Neural progenitor cell (in vitro differentiated cells): ENCODE measurements around the gene PLA1A. TPM values are rescaled to one million over a fixed set of nuclear protein-coding genes. Genes with fewer than 3 reads are reported as not detected.

Experiments used
- DNase-seq: peaks from one replicate; pipeline ENCODE4 v3.0.0-alpha.2; 2016; ENCODE audit warnings: low spot score
- H2AFZ ChIP-seq: fragments of 200-600 bp; sonication (generic); replicated peaks from 2 replicates; pipeline ENCODE4 v1.6.1; 2016; ENCODE audit warnings: antibody characterized with exemption
- H3F3A ChIP-seq: fragments of 200-600 bp; sonication (generic); 2 replicates; pipeline ENCODE4 v1.6.1; 2016; ENCODE audit warnings: antibody characterized with exemption, low read depth
- H3K27ac ChIP-seq: fragments of 200-600 bp; sonication (generic); 2 replicates; pipeline ENCODE4 v1.5.1; 2016; ENCODE audit warnings: mild to moderate bottlenecking
- H3K27me3 ChIP-seq: fragments of 200-600 bp; sonication (generic); 2 replicates; pipeline ENCODE4 v1.6.1; 2016; ENCODE audit warnings: mild to moderate bottlenecking, moderate library complexity
- H3K36me3 ChIP-seq: fragments of 200-600 bp; sonication (generic); 2 replicates; pipeline ENCODE4 v1.5.1; 2016
- H3K4me1 ChIP-seq: fragments of 200-600 bp; sonication (generic); 2 replicates; pipeline ENCODE4 v1.6.1; 2016; ENCODE audit warnings: mixed run types
- H3K4me2 ChIP-seq: fragments of 200-600 bp; sonication (generic); 2 replicates; pipeline ENCODE4 v1.6.1; 2016
- H3K4me3 ChIP-seq: fragments of 200-600 bp; sonication (generic); 2 replicates; pipeline ENCODE4 v1.5.1; 2016
- H3K79me2 ChIP-seq: fragments of 200-600 bp; sonication (generic); 2 replicates; pipeline ENCODE4 v1.6.1; 2016; ENCODE audit warnings: low read depth
- H3K9ac ChIP-seq: fragments of 200-600 bp; sonication (generic); 2 replicates; pipeline ENCODE4 v1.6.1; 2016
- H3K9me3 ChIP-seq: fragments of 200-600 bp; sonication (generic); 2 replicates; pipeline ENCODE4 v1.5.1; 2016; ENCODE audit warnings: low read depth
- H4K20me1 ChIP-seq: fragments of 200-600 bp; sonication (generic); 2 replicates; pipeline ENCODE4 v1.6.1; 2016; ENCODE audit warnings: low read depth
- H3K27ac Mint-ChIP-seq: 3 replicates; pipeline ENCODE4 v1.8.0; 2021; ENCODE audit warnings: mixed read lengths
- H3K27me3 Mint-ChIP-seq: 2 replicates; pipeline ENCODE4 v1.8.0; 2022; ENCODE audit warnings: low read depth, mild to moderate bottlenecking, inconsistent platforms, moderate library complexity, mixed read lengths; ENCODE audit not compliant: insufficient read depth
- H3K36me3 Mint-ChIP-seq: 3 replicates; pipeline ENCODE4 v1.8.0; 2021; ENCODE audit warnings: mixed read lengths
- H3K4me1 Mint-ChIP-seq: 3 replicates; pipeline ENCODE4 v1.8.0; 2021; ENCODE audit warnings: mixed read lengths
- H3K4me3 Mint-ChIP-seq: 3 replicates; pipeline ENCODE4 v1.8.0; 2021; ENCODE audit warnings: mild to moderate bottlenecking, moderate library complexity, mixed read lengths
- H3K9me3 Mint-ChIP-seq: 3 replicates; pipeline ENCODE4 v1.8.0; 2020; ENCODE audit warnings: mixed read lengths
- CTCF ChIP-seq: fragments of 200-600 bp; sonication (generic); IDR thresholded peaks from 2 replicates; pipeline ENCODE4 v1.5.1; 2017; ENCODE audit warnings: antibody characterized with exemption, mild to moderate bottlenecking
- EZH2 ChIP-seq: fragments of 200-600 bp; sonication (generic); IDR thresholded peaks from 2 replicates; pipeline ENCODE4 v1.6.1; 2017; ENCODE audit warnings: antibody characterized with exemption, mild to moderate bottlenecking, moderate library complexity
- EZH2phosphoT487 ChIP-seq: fragments of 200-600 bp; sonication (generic); IDR thresholded peaks from 2 replicates; pipeline ENCODE4 v1.6.1; 2017; ENCODE audit warnings: antibody characterized with exemption
- total RNA-seq: library from RNA; depleted of rRNA; stranded (reverse); fragments of >200 nt; gene quantifications from 2 replicates; pipeline ENCODE4 v1.2.3, GENCODE V29; 2015; ENCODE audit warnings: low replicate concordance

The PLA1A gene
- total RNA-seq, 1 donor from 2014 or later = not detected

GRCh38 chr3:119630128-119630879, 32.6 kb downstream of the PLA1A start:
- H3K9me3 Mint-ChIP-seq = no peaks in the 10 kb centered on the region
- no peak overlapping the region for H3K27ac Mint-ChIP-seq
- H3K4me3 ChIP-seq = no peak overlapping the region
- no peak overlapping the region for H3K9ac ChIP-seq
- no peaks in the 10 kb centered on the region for H3K36me3 ChIP-seq
- H3K4me1 Mint-ChIP-seq = peaks cover 17% of the 10 kb centered on the region
- peaks cover 2% of the 10 kb centered on the region for H3K27me3 Mint-ChIP-seq
- no peaks in the 10 kb centered on the region for H3K27me3 ChIP-seq
- no peak overlapping the region for H3K4me3 Mint-ChIP-seq
- H3K9me3 ChIP-seq = no peaks in the 10 kb centered on the region
- H3K79me2 ChIP-seq = no peaks in the 10 kb centered on the region
- no peak for DNase-seq
- H3K36me3 Mint-ChIP-seq = no peaks in the 10 kb centered on the region
- H2AFZ ChIP-seq = peak overlapping the region; percentile 31
- H3K27ac ChIP-seq = no peak overlapping the region
- peaks cover 22% of the 10 kb centered on the region for H3K4me1 ChIP-seq
- H3K4me2 ChIP-seq = no peak overlapping the region
- TF ChIP-seq EZH2 (no peak), EZH2phosphoT487 (no peak), CTCF (no peak)
- no peaks in the 10 kb centered on the region for H4K20me1 ChIP-seq
- peaks cover 7% of the 10 kb centered on the region for H3F3A ChIP-seq

- Histone ChIP-seq H3K27ac (no peak overlapping the region), H3K9ac (no peak overlapping the region), H3K27me3 (no peaks in the 10 kb centered on the region), H4K20me1 (no peaks in the 10 kb centered on the region), H3K4me2 (no peak overlapping the region), H3K79me2 (no peaks in the 10 kb centered on the region), H3K9me3 (no peaks in the 10 kb centered on the region), H3K4me1 (peaks cover 17% of the 10 kb centered on the region), H3K4me3 (no peak overlapping the region), H3K36me3 (no peaks in the 10 kb centered on the region), H2AFZ (no peak overlapping the region), H3F3A (peaks cover 4% of the 10 kb centered on the region)
- TF ChIP-seq EZH2 (no peak), EZH2phosphoT487 (no peak), CTCF (no peak)
- Mint-ChIP-seq H3K27me3 (peaks cover 2% of the 10 kb centered on the region), H3K27ac (no peak overlapping the region), H3K36me3 (no peaks in the 10 kb centered on the region), H3K4me3 (no peak overlapping the region), H3K9me3 (no peaks in the 10 kb centered on the region), H3K4me1 (peaks cover 11% of the 10 kb centered on the region)
- DNase-seq = no peak
Measured at GRCh38 chr3:119630880-119631329, 33.2 kb downstream of the PLA1A start.

- TF ChIP-seq EZH2phosphoT487 (no peak), CTCF (no peak), EZH2 (no peak)
- Mint-ChIP-seq H3K36me3 (no peaks in the 10 kb centered on the region), H3K9me3 (no peaks in the 10 kb centered on the region), H3K27me3 (peaks cover 2% of the 10 kb centered on the region), H3K4me3 (no peak overlapping the region), H3K4me1 (peaks cover 6% of the 10 kb centered on the region), H3K27ac (no peak overlapping the region)
- Histone ChIP-seq H3K36me3 (no peaks in the 10 kb centered on the region), H3K9me3 (no peaks in the 10 kb centered on the region), H3K79me2 (no peaks in the 10 kb centered on the region), H3K27ac (no peak overlapping the region), H3K4me3 (no peak overlapping the region), H3K9ac (no peak overlapping the region), H4K20me1 (no peaks in the 10 kb centered on the region), H3F3A (no peaks in the 10 kb centered on the region), H2AFZ (no peak overlapping the region), H3K4me2 (no peak overlapping the region), H3K4me1 (peaks cover 12% of the 10 kb centered on the region), H3K27me3 (no peaks in the 10 kb centered on the region)
- no peak for DNase-seq
Measured at GRCh38 chr3:119631516-119631915, 33.8 kb downstream of the PLA1A start.
